HFF-Myc (cell line): Measurements from ENCODE around the gene BCAN.
"Not testable (repeated sequence)": the region's sequence is repeated elsewhere in the genome, so short reads cannot be mapped to it uniquely, and the experiment has no call there.

Experiments used
- DNase-seq: peaks from one replicate; pipeline ENCODE4 v3.0.0-alpha.2; 2011; ENCODE audit warnings: low read depth; ENCODE audit errors: extremely low read depth
- H3K4me3 ChIP-seq: replicated peaks from 2 replicates; pipeline ENCODE4 v1.5.1; 2011; ENCODE audit warnings: low read depth, mild to moderate bottlenecking, control low read depth, low read length
- CTCF ChIP-seq: IDR thresholded peaks from 2 replicates; pipeline ENCODE4 v1.5.1; 2012; ENCODE audit warnings: mild to moderate bottlenecking, low read depth, low read length, control low read depth; ENCODE audit errors: missing control alignments

BCAN gene

GRCh38 chr1:156601122-156601830 lies 40.6 kb upstream of the BCAN start, which contains the start of gene GPATCH4:
TSS of gene GPATCH4 (minus strand) at chr1:156601479.
- peak within 1 kb of the TSS; percentile 74 for H3K4me3 ChIP-seq
- no peak for TF ChIP-seq CTCF
- DNase-seq = peak; percentile 87

- TF ChIP-seq CTCF = no peak
- no peak for DNase-seq
- peak overlapping the region; percentile 74 for H3K4me3 ChIP-seq
Observed at GRCh38 chr1:156601892-156602291, 40.0 kb upstream of the BCAN start.

GRCh38 chr1:156602557-156602993 lies 39.3 kb upstream of the BCAN start:
- peak; percentile 54 for TF ChIP-seq CTCF
- DNase-seq = no peak
- no peak overlapping the region for H3K4me3 ChIP-seq

GRCh38 chr1:156607344-156607743 lies 34.6 kb upstream of the BCAN start:
- H3K4me3 ChIP-seq, DNase-seq: not testable (repeated sequence)

- DNase-seq = peak; percentile 51
- H3K4me3 ChIP-seq = no peak overlapping the region
- TF ChIP-seq CTCF = peak; percentile 79
Observed at GRCh38 chr1:156608036-156608674, 33.8 kb upstream of the BCAN start.

GRCh38 chr1:156608981-156609380 lies 32.9 kb upstream of the BCAN start:
- no peak for DNase-seq
- peak; percentile 64 for TF ChIP-seq CTCF
- no peak overlapping the region for H3K4me3 ChIP-seq

- not testable (repeated sequence) for DNase-seq, H3K4me3 ChIP-seq
Observed at GRCh38 chr1:156610072-156610471, 31.8 kb upstream of the BCAN start.

GRCh38 chr1:156612666-156613065 lies 29.3 kb upstream of the BCAN start:
- TF ChIP-seq CTCF = no peak
- DNase-seq = no peak
- H3K4me3 ChIP-seq = no peak overlapping the region
